Activated CD8-positive, alpha-beta T cell treated with anti-CD3 and anti-CD28 coated beads, Interleukin-2, amount 10 ng/mL, durations not matched to agents 7 days and 5 days (primary cell): ENCODE data around the gene PAK5. TPM values are rescaled to one million over a fixed set of nuclear protein-coding genes. Genes with fewer than 3 reads are reported as not detected.

Experiments
- ATAC-seq: fragments of 150-1000 bp; cut with Tn5 transposase; one replicate; pipeline ENCODE4 v1.10.0; 2021; ENCODE audit warnings: moderate library complexity
- CTCF ChIA-PET: fragments of 350-600 bp; sonication (Branson Sonifier 250); formaldehyde crosslinking; loops from one replicate; lab custom pipeline; 2021; ENCODE audit warnings: antibody characterized with exemption; lab: Charles Lee
- POLR2A ChIA-PET: fragments of 350-600 bp; sonication (Branson Sonifier 250); formaldehyde crosslinking; loops from one replicate; lab custom pipeline; 2021; ENCODE audit warnings: antibody characterized with exemption; lab: Charles Lee
- DNase-seq: peaks from one replicate; pipeline ENCODE4 v3.0.0-alpha.2; 2020
- H3K27ac Mint-ChIP-seq: one replicate; pipeline ENCODE4 v1.8.0; 2021; ENCODE audit warnings: mild to moderate bottlenecking, mixed read lengths
- H3K27me3 Mint-ChIP-seq: one replicate; pipeline ENCODE4 v1.8.0; 2021; ENCODE audit warnings: low read depth, mixed read lengths
- H3K36me3 Mint-ChIP-seq: one replicate; pipeline ENCODE4 v1.8.0; 2021; ENCODE audit warnings: low read depth, mixed read lengths
- H3K4me1 Mint-ChIP-seq: one replicate; pipeline ENCODE4 v1.8.0; 2021; ENCODE audit warnings: low read depth, mixed read lengths
- H3K4me3 Mint-ChIP-seq: one replicate; pipeline ENCODE4 v1.8.0; 2021; ENCODE audit warnings: mild to moderate bottlenecking, mixed read lengths
- H3K9me3 Mint-ChIP-seq: one replicate; pipeline ENCODE4 v1.8.0; 2022; ENCODE audit warnings: mixed read lengths; ENCODE audit not compliant: insufficient read depth
- total RNA-seq, 2 experiments: library from RNA; stranded (reverse); gene quantifications; one replicate each; pipeline ENCODE4 v1.2.3, GENCODE V29; 2021

PAK5 gene
- total RNA-seq, 2 experiments from 2014 or later: not detected

GRCh38 chr20:9831032-9831431 is 7.8 kb downstream of the PAK5 start:
- POLR2A ChIA-PET: no interaction called here
- H3K27ac Mint-ChIP-seq: no peak overlapping the region
- no peaks in the 10 kb centered on the region for H3K9me3 Mint-ChIP-seq
- H3K4me1 Mint-ChIP-seq: no peaks in the 10 kb centered on the region
- no peak overlapping the region for H3K4me3 Mint-ChIP-seq
- no peak for ATAC-seq
- H3K36me3 Mint-ChIP-seq: no peaks in the 10 kb centered on the region
- CTCF ChIA-PET: no interaction called here
- no peak for DNase-seq
- no peaks in the 10 kb centered on the region for H3K27me3 Mint-ChIP-seq

- ChIA-PET CTCF (no interaction called here), POLR2A (no interaction called here)
- no peaks in the 10 kb centered on the region for H3K9me3 Mint-ChIP-seq
- H3K4me3 Mint-ChIP-seq: no peak overlapping the region
- H3K27me3 Mint-ChIP-seq: no peaks in the 10 kb centered on the region
- DNase-seq (no peak), ATAC-seq (no peak)
- no peaks in the 10 kb centered on the region for H3K4me1 Mint-ChIP-seq
- H3K36me3 Mint-ChIP-seq: no peaks in the 10 kb centered on the region
- H3K27ac Mint-ChIP-seq: no peak overlapping the region
Measured at GRCh38 chr20:9829835-9830234, 9.0 kb downstream of the PAK5 start.

DNA sequence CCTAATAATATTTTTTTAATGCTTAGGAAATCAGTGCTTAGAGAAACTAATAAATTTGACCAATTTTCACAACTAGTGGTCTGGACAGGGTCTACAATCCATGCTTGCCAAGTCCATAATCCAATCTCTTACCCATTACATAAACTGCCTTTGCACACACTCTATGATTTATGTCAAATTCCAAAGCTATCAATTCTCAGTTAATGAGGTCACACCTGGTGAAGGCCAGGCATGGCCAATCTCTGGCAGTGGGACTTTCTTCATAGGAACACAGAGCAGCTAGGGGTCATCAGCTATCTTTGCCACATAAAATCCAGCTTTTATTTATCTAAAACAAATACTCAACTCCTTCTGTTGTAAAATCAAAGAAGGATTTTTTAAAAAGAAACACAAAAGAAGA is 21.2 kb downstream of the PAK5 start:
- ChIA-PET CTCF (no interaction called here), POLR2A (no interaction called here)
- no peaks in the 10 kb centered on the region for H3K9me3 Mint-ChIP-seq
- H3K36me3 Mint-ChIP-seq: no peaks in the 10 kb centered on the region
- ATAC-seq (no peak), DNase-seq (no peak)
- no peaks in the 10 kb centered on the region for H3K27me3 Mint-ChIP-seq
- no peak overlapping the region for H3K27ac Mint-ChIP-seq
- no peaks in the 10 kb centered on the region for H3K4me1 Mint-ChIP-seq
- no peak overlapping the region for H3K4me3 Mint-ChIP-seq

DNA sequence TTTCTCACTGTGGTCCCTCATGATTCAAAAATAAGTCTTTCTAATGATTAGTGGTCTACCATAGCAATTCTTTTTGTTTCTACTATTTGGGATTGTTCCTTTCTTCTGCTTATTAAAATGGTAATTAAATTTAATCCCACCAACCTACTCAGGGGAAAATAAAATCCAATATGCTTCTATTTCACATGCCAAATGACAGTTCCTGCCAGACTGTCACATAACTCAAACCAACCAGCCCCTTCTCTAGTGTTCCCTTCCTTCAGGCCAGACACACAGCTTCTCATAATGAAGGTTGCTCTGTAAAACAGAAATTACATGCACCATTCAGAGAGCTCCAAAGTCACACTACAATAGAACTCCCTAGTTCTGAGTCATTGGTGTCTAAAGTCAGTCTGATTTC is 23.2 kb downstream of the PAK5 start:
- Mint-ChIP-seq H3K27me3 (no peaks in the 10 kb centered on the region), H3K27ac (no peak overlapping the region), H3K4me1 (no peaks in the 10 kb centered on the region), H3K9me3 (no peaks in the 10 kb centered on the region), H3K4me3 (no peak overlapping the region), H3K36me3 (no peaks in the 10 kb centered on the region)
- no peak for ATAC-seq
- CTCF ChIA-PET: no interaction called here
- POLR2A ChIA-PET: no interaction called here
- DNase-seq: no peak

- Mint-ChIP-seq H3K27ac (no peak overlapping the region), H3K9me3 (no peaks in the 10 kb centered on the region), H3K4me1 (no peaks in the 10 kb centered on the region), H3K36me3 (no peaks in the 10 kb centered on the region), H3K4me3 (no peak overlapping the region), H3K27me3 (no peaks in the 10 kb centered on the region)
- ATAC-seq: no peak
- CTCF ChIA-PET: no interaction called here
- POLR2A ChIA-PET: no interaction called here
- no peak for DNase-seq
Measured at GRCh38 chr20:9810738-9811137, 28.1 kb downstream of the PAK5 start.

GRCh38 chr20:9809271-9809670 is 29.6 kb downstream of the PAK5 start:
- H3K27ac Mint-ChIP-seq: no peak overlapping the region
- POLR2A ChIA-PET: no interaction called here

GRCh38 chr20:9808166-9808565 is 30.7 kb downstream of the PAK5 start:
- Mint-ChIP-seq H3K27ac (no peak overlapping the region), H3K4me1 (no peaks in the 10 kb centered on the region), H3K9me3 (no peaks in the 10 kb centered on the region), H3K4me3 (no peak overlapping the region), H3K27me3 (no peaks in the 10 kb centered on the region), H3K36me3 (no peaks in the 10 kb centered on the region)
- no peak for DNase-seq
- ChIA-PET CTCF (no interaction called here), POLR2A (no interaction called here)
- ATAC-seq: no peak

More at GRCh38 chr20:9809271-9809670, 29.6 kb downstream of the PAK5 start:
- Mint-ChIP-seq H3K27me3 (no peaks in the 10 kb centered on the region), H3K9me3 (no peaks in the 10 kb centered on the region), H3K36me3 (no peaks in the 10 kb centered on the region), H3K4me1 (no peaks in the 10 kb centered on the region), H3K4me3 (no peak overlapping the region)
- CTCF ChIA-PET: interaction anchor here (0.7 kb wide), 1 partner anchor 29 kb away, joined by 3 read pairs; no protein-coding TSS in a partner anchor
- DNase-seq (no peak), ATAC-seq (no peak)

- ATAC-seq (no peak), DNase-seq (no peak)
- no peaks in the 10 kb centered on the region for H3K27me3 Mint-ChIP-seq
- no peaks in the 10 kb centered on the region for H3K9me3 Mint-ChIP-seq
- H3K4me3 Mint-ChIP-seq: no peak overlapping the region
- no peak overlapping the region for H3K27ac Mint-ChIP-seq
- POLR2A ChIA-PET: no interaction called here
- no peaks in the 10 kb centered on the region for H3K4me1 Mint-ChIP-seq
- H3K36me3 Mint-ChIP-seq: no peaks in the 10 kb centered on the region
- CTCF ChIA-PET: no interaction called here
Measured at GRCh38 chr20:9807136-9807535, 31.7 kb downstream of the PAK5 start.

DNA sequence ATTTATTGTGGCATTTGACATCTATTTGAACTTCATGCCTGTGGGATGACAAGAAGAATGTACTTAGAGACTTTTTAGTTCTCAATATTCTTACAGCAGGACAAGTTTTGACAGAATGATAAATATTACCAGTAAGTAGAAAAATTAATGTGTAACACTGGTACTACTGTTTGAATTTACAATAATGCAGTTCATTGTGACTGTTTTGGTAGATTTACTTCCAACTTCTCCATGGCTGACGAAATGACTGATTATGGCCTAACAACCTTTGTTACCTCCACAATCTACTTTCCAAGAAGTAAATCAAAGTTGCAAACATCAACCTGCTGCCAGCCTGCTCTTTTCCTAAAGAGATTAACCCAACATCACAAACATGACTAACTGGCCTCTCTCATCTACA is 38.5 kb downstream of the PAK5 start:
- ATAC-seq (no peak), DNase-seq (no peak)
- Mint-ChIP-seq H3K27ac (no peak overlapping the region), H3K4me1 (no peaks in the 10 kb centered on the region), H3K36me3 (no peaks in the 10 kb centered on the region), H3K27me3 (no peaks in the 10 kb centered on the region), H3K4me3 (no peak overlapping the region), H3K9me3 (peaks cover 3% of the 10 kb centered on the region)
- CTCF ChIA-PET: no interaction called here
- POLR2A ChIA-PET: no interaction called here

- CTCF ChIA-PET: no interaction called here
Measured at GRCh38 chr20:9794831-9795230, 44.0 kb downstream of the PAK5 start.

GRCh38 chr20:9792674-9793073 is 46.2 kb downstream of the PAK5 start:
- H3K36me3 Mint-ChIP-seq: no peaks in the 10 kb centered on the region
- POLR2A ChIA-PET: no interaction called here
- DNase-seq (no peak), ATAC-seq (no peak)
- no peaks in the 10 kb centered on the region for H3K4me1 Mint-ChIP-seq
- no peak overlapping the region for H3K4me3 Mint-ChIP-seq
- peaks cover 4% of the 10 kb centered on the region for H3K9me3 Mint-ChIP-seq
- H3K27ac Mint-ChIP-seq: no peak overlapping the region
- CTCF ChIA-PET: no interaction called here
- no peaks in the 10 kb centered on the region for H3K27me3 Mint-ChIP-seq

More at GRCh38 chr20:9794831-9795230, 44.0 kb downstream of the PAK5 start:
- Mint-ChIP-seq H3K36me3 (no peaks in the 10 kb centered on the region), H3K27ac (no peak overlapping the region), H3K27me3 (no peaks in the 10 kb centered on the region), H3K9me3 (peaks cover 3% of the 10 kb centered on the region), H3K4me3 (no peak overlapping the region), H3K4me1 (no peaks in the 10 kb centered on the region)
- DNase-seq (no peak), ATAC-seq (no peak)
- POLR2A ChIA-PET: no interaction called here

DNA sequence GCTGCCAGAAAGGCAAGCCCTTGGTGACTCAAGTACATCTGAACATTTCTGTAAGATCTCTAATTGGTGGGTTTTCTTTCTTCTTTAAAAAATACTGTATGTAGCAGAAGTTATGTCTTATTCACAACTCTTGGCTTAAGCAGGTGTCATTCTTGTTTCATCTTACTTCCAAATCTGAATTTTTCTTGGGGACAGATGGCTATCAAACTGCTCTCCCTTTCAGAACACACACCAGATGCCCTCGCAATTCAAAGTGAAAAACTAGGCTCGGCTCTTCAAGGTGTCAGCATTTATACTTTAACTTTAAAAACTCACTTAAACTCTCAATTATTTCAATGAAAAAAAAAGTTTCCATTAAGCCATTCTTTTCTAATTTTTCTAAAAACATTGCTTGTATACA is 49.7 kb downstream of the PAK5 start:
- ATAC-seq (no peak), DNase-seq (no peak)
- CTCF ChIA-PET: no interaction called here
- no peaks in the 10 kb centered on the region for H3K4me1 Mint-ChIP-seq
- H3K27ac Mint-ChIP-seq: no peak overlapping the region
- no peaks in the 10 kb centered on the region for H3K27me3 Mint-ChIP-seq
- no peak overlapping the region for H3K4me3 Mint-ChIP-seq
- H3K9me3 Mint-ChIP-seq: peaks cover 4% of the 10 kb centered on the region
- H3K36me3 Mint-ChIP-seq: no peaks in the 10 kb centered on the region
- POLR2A ChIA-PET: no interaction called here

GRCh38 chr20:9775176-9775575 is 63.7 kb downstream of the PAK5 start:
- no peak for ATAC-seq
- DNase-seq: no peak
- Mint-ChIP-seq H3K4me1 (no peaks in the 10 kb centered on the region), H3K36me3 (no peaks in the 10 kb centered on the region), H3K4me3 (no peak overlapping the region), H3K9me3 (no peaks in the 10 kb centered on the region), H3K27ac (no peak overlapping the region), H3K27me3 (no peaks in the 10 kb centered on the region)
- POLR2A ChIA-PET: no interaction called here
- CTCF ChIA-PET: no interaction called here
